CD4-positive, alpha-beta memory T cell (primary cell): ENCODE results near the gene CITED2. TPM values are rescaled to one million over a fixed set of nuclear protein-coding genes. Genes with fewer than 3 reads are reported as not detected.

Experiments
- polyA plus RNA-seq, 2 donors: library from polyadenylated mRNA; unstranded; fragments of 300-500 nt; fragmentation: Illumina TruSeq; gene quantifications; one replicate each; pipeline ENCODE4 v1.2.3, GENCODE V29; 2021
- total RNA-seq, 2 experiments: library from RNA; stranded (reverse); gene quantifications; one replicate each; pipeline ENCODE4 v1.2.3, GENCODE V29; 2021

Gene CITED2
- total and polyA plus RNA-seq, 4 experiments from 2014 or later, result 37.1 to 118 (median 82.3) TPM

Other genes starting within 250 kb of the CITED2 start
- gene HECA, start 239.6 kb downstream of the CITED2 start, total RNA-seq, result 100 to 1,000 TPM; 154 to 161 TPM
- gene HECA, start 239.6 kb downstream of the CITED2 start, polyA plus RNA-seq, result 10 to 100 TPM in 1 of 2 donors, 1 to 10 TPM in 1; 5.4 to 12.1 TPM
- gene TXLNB, start 82.7 kb downstream of the CITED2 start, total RNA-seq, result 1 to 10 TPM; 1.4 to 1.6 TPM
- gene TXLNB, start 82.7 kb downstream of the CITED2 start, polyA plus RNA-seq, result under 1 TPM in 1 of 2 donors, not detected in 1; 0.78 TPM